Measurements from ENCODE around the gene TJAP1.
"Not testable (repeated sequence)": the region's sequence is repeated elsewhere in the genome, so short reads cannot be mapped to it uniquely, and the experiment has no call there.

The TJAP1 gene

DNA sequence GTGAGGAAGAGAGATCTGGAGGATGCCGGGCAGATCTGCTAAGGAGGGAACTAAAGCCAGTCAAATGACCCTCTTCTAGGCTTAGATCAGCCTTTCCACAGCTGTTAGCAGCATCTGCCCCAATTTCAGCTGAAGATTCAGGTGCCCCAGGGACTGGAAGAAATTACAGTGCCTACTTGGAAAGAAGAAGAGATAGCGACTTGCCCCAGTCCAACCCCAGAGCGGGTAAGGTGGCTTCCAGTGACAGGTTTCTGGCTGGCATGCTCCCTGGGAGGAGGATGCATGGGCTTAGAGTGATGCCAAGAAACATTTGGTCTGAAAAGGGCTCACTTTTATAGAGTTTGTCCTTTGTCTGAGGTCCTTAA lies 620 bp downstream of the TJAP1 start:
- peak overlapping the region; percentile 61 for H3K4me3 ChIP-seq (ENCODE audit: low read depth, low read length)

DNA sequence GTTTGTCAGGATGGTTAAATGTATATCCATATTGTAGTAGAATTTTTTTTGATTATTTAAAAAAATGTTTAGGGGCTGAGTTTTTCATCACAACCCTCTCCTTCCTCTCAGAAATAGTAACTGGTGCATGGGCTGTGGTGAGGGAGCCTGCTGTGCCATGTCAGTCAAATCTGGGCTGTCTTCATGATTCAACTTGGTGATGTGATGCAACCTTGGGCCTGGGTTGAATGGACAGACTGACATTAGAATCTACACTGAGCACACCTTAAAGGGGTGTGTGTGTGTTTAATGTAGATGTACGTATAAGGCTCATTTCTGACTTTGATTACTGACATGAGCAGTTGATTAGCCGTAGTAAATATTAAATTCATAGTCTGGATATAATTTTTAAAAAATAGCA lies 3.7 kb downstream of the TJAP1 start:
- H3K4me3 ChIP-seq (ENCODE audit: low read depth, low read length) = no peak overlapping the region

DNA sequence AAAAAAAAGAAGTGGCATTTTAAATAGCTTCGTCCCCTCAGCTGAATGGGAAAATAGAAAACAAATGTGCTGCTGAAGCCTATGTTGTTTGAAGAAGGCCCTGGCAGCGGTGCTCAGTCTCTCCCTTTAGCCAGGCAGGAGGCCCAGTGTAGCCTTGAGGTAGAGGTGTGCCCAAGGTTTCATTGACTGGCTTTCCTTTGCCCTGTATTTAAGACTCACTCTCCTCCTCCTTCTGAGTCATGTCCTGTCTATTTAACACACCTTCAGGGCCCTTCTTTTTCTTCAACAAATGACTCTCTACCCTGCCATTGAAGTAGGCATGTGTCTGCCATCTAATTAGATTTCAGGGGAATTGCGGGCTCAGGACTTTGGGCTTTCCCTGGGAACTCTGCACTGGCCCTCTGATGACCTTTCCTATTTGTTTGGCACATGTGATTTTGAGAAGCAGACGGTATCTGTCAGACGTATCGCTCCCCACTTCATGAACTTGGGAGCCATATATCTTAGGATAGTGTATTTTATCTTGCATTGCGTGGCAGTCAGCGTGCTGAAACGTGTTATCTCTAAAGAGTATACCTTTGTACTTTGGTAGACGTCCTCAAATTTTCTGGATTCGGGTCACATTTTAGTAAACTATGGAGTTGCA lies 4.3 kb downstream of the TJAP1 start:
- H3K4me3 ChIP-seq (ENCODE audit: low read depth, low read length) = no peak overlapping the region

DNA sequence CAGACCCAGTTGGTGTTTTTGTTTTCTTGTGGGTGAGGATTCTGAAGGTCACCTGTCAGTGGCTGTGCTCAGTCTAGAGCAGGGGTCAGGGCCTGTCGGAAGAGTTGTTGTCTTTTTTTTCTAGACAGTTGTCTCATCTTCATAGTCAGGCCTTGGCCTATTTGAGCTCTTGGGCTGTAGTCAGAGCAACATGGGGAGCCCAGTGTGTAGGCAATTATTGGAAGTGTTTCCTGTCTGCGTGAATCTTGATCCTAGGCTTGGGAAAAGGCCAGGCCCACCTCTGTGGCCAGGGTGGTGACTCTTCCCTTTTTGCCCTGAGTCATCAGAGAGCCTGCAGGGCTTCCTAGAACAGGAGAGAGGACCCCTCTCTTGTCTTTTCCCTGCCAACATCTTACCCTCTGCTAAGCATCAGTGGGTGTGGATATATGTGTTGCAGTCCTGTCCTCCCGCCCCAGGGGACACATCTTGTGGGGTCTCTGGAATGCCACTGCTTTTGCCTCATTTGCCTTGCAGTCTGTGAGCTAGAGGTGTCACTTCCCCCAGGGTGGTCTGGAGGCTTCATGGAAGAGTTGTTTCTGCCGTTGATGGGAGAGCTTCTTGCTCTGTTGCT lies 11.4 kb downstream of the TJAP1 start:
- H3K4me3 ChIP-seq (ENCODE audit: low read depth, low read length) = no peak overlapping the region

DNA sequence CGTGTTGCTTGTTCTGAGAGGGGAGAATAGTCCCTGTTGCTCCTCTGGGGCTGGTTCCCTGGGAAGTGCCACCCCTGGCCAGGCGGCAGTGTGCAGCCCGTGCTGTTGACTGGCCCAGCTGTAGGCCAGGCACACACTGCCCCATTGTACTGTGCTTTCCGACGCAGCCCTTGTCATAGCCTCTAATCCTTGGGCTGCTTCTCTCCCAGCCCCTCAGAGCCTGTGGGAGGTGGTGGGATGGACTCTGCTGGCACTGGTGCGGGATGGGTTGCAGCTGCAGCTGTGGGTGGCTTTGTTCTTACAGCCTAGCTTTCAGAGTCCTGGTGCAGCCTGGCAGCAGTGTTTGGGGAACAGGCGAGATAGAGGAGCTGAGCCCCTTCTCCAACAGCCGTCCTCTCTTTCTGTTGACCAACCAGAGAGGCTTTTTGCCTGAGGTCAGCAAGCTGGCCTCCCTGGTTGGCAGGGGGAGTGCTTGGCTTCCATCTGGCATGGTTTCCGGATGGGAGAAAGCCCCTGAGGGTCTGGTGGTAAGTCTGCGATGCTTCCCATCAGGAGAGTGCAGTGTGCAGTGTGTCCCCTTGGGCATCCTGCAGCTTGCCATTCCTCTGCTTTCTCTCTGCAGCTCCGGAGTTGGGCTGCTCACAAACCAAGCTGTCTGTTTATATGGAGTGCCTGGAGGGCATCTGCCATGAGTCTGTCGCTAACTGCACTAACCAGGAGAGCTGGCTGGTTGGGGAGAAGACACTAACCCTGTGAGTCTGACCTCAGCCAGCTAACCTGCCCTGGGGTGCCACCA lies 12.1 kb downstream of the TJAP1 start:
- no peak overlapping the region for H3K4me3 ChIP-seq (ENCODE audit: low read depth, low read length)

DNA sequence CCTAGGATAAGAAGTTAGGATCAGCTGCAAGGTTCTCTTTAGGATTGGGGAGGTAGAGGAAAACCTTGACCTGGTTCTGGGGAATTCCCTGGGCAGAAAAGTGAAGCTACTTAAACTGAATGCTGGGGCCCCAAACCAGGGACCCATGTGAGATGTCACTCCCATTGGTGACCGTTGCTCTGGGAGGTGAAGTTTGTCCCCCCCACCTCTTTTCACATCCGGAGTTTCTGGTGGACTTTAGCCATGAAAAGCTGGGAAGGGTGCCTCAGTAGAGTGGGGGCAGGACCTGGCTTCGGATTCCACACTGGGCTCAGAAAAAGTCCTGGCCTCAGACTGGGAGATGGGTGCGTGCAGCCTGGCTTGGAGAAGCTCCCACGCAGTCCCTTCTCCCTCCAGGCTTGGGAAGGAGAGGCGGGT lies 13.2 kb downstream of the TJAP1 start:
- H3K4me3 ChIP-seq (ENCODE audit: low read depth, low read length) = no peak overlapping the region

DNA sequence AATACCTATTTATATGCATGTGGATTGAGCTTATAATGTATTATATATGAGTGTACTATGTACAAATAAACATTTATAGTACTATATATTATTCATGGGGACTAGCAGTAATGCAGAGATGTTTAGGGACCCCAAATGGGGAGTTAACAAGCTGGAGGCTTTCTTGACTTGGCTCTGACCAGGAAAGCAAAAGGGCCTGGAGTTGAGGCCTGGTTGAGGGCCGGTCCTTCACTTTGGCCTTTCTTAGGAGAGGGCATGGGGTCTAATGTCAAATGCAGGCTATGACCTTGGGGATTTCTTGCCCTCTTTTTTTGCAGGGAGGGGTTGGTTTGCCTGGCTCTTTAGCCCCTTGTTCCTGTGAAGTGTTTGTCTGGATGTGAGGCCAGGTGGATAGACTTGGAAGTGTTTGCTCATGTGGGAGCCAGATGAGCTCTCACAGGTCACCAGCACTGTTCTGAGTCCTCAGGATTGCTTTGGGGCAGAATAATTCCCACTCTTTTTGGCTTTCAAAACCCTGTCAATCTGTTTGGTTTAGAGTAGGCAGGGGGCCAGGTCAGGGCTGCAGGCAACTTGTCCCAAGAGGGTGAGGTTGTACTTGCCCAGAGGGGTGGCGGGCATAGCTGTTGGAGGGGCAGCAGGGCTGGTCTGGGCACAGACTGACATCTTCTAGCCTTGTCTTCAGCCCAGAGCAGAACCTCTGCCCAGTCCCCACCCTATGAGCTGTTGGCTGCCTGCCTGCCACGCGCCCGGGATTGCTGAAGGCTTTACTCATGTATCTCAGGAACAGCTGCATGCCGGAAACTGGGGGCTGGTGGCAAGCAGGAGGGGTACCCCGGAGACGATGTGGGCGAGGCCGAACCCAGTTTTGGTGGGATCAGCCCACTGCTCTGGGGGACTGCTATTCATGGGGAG lies 14.6 kb downstream of the TJAP1 start:
- no peak overlapping the region for H3K4me3 ChIP-seq (ENCODE audit: low read depth, low read length)

DNA sequence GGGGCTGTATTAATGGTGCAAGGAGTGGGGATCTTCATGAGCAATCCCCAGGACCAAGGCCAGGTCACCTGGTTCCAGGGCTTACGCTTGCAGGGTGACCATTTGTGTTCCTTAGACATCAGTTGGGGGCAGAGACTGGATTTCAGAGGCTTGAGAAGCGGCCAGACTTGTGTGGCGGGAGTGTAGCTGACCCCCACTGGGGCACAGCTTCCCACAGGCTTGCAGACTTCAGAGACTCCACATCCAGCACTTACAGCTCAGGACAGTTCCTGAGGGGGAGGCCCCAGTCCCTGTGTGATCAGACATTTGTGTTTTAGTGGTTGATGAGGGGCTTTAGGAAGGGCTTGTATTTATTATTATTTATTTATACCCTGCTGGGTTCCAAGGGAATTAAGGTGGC lies 15.3 kb downstream of the TJAP1 start:
- no peak overlapping the region for H3K4me3 ChIP-seq (ENCODE audit: low read depth, low read length)

DNA sequence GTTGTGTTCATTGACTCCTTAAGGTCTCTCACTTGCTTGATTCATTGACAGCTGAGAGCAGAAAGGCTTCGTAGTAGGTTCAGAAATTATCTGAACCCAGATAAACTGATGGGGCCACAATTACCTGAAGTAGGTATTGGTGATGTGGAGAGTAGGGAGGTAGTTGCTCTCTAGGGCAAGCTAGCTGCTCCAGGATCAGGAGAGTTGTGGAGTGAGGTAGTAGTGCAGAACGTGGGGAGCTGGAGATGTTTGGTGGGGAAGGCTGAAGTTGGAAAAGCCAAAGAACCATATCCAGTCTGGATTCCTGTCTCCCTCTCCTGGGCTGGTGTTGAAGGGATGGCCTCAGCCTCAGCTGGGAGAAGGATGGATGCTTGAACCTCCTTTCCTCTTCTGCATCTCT lies 15.9 kb downstream of the TJAP1 start:
- no peak overlapping the region for H3K4me3 ChIP-seq (ENCODE audit: low read depth, low read length)

DNA sequence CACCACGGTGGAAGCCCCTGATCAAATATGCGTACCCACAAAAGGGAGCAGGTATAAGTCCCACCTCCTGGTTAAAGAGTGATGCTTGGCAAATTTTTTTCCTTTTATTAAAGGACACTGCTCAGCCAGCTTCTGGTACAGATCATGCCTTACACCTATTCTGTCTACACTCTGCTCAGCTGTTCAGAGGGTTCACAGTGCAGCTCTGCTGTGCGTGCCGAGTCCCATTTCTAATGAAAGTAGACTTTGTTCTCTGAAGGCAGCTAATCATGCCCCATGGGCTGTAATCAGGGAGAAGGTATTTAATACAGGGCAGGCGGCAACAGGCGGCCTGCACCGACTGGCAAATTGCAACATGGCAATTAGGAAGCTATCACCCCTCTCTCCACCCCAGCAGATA lies 16.5 kb downstream of the TJAP1 start:
- no peak overlapping the region for H3K4me3 ChIP-seq (ENCODE audit: low read depth, low read length)

DNA sequence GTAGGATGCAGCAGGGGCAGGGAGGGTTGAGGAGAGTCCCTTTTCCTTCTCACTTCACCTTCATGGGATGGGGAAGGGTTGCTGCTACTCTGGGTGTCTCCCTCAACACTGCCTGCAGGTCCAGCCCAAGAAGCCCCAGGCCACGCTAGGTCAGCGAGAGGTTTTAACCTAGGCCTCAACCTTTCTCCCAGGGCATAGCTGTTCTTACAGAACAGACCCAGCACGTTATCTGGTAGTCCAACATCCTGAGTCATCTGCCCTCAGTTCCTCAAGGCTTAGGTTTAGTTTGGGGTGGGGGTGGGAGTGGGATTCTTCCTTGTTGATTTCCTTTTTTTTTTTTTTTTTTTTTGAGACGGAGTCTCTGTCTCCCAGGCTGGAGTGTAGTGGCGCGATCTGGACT lies 17.0 kb downstream of the TJAP1 start:
- no peak overlapping the region for H3K4me3 ChIP-seq (ENCODE audit: low read depth, low read length)

DNA sequence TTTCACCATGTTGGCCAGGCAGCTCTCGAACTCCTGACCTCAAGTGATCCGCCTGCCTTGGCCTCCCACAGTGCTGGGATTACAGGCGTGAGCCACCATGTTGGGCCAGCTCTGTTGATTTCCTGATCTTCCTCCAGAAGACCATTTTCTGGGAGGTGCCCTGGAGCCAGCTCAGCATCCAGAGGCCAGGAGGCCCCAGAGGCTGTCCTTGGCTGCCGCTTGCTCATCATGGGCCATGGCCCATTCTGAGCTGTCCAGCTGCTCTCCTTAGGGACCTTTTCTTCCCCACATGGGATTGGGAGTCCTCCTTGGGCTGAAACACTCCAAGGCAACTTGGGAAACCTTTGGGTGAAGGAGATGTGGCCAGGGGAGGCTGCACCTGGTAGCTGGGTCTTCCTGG lies 17.4 kb downstream of the TJAP1 start:
- H3K4me3 ChIP-seq (ENCODE audit: low read depth, low read length) = no peak overlapping the region

DNA sequence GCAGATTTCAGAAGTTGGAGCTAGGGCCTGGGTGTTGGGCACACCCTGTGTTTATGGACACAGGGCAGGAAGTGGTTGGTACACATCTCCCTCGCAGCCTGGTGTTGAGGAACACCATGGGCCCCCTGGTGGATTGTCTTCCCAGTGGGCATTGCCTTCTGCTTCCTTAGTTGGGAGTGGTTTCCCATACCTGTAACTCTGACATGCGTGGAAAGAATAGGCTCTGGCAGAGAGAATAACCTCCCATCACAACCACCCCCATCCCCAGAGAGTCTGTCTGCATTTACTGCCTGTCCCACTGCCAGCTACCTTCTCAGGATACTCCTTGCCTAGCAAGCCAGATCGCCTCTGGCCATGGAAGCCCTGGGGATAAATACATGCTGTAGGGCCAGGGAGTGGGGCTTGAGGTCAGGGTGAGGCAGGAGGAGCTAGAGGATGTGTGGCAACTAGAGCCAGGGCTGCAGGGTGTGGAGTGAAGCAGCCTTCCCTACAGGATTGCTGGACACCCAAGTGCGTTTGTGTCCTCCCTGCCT lies 18.1 kb downstream of the TJAP1 start:
- H3K4me3 ChIP-seq (ENCODE audit: low read depth, low read length) = no peak overlapping the region

DNA sequence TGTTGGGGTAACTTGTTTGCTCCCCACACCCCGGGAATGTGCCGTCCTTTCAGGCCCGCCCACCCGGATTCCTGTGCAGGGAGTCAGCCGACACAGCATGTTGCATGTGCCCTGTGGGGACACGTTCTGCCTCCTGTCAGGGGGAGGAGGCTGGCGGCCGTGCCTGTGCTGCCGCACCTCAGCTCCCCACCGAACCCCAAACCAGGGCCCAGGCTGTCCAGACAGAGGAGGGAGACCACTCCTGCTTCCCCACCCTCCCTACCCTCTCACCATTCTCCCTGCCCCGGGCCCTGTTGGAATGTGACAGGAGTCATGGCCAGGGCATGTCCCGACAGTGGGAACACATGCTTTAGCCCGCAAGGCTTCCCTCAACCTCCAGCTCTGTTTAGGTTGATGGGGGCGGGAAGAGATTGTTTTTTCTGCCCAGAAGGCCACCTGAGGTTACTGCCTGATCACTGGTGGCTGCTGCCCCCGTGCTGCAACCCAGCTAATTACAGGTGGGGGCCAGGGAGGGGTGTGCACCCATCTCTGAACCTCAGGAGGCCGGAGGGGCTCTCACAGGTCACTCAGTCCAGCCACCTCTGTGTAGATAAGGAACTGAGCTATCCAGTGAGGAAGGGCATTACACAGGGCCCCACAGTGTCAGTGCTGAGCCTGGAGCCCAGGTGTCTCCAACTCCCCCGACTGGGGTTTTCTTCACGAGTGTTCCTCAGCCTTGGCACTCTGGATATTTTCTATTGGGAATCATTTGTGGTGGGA lies 19.2 kb downstream of the TJAP1 start:
- no peak overlapping the region for H3K4me3 ChIP-seq (ENCODE audit: low read depth, low read length)

DNA sequence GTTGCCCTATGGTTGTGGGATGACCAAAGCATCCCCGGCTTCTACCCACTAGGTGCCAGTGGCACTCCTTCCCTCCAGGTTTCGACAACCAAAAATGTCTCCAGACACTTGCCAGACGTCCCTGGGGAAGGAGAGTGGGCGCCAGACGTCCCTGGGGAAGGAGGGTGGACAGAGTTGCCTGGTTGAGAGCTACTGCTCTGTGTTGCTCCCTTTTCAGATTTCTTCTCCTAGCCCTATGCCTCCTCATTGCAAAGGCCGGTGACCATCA lies 19.7 kb downstream of the TJAP1 start:
- no peak overlapping the region for H3K4me3 ChIP-seq (ENCODE audit: low read depth, low read length)

DNA sequence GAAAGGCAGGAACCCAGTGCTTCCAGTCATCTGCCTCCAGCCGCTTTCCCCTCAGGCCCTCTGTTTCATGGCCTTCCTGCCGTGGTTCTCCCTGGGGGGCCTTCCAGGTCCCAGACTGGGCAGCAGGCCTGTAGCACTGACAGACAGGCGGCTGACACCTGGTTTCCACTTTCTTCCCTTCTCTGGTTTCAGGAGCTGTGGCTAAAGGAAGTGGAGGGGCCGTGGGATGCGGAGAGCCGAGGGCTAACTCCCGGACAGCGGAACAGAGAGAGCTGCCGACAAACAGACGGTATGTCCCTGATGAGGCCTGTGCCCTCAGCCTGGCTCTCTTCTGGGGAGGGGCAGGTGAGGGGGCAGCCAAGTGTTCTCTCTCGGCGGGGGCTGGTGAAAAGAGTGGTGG lies 20.3 kb downstream of the TJAP1 start:
- no peak overlapping the region for H3K4me3 ChIP-seq (ENCODE audit: low read depth, low read length)

DNA sequence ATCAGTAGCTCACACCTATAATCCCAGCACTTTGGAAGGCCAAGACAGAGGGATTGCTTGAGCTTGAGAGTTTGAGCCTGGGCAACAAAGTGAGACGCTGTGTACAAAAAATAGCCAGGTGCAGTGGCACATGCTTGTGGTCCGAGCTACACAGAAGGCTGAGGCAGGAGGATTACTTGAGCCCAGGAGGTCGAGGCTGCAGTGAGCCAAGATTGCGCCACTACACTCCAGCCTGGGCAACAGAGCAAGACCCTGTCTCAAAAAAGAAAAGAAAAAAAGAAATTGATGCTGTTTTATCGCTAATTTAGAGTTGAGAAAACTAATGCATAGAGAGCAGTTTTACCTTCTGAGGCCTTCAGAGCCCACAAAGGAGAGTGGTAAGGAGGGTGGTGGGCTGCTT lies 20.9 kb downstream of the TJAP1 start:
- not testable (repeated sequence) for H3K4me3 ChIP-seq (ENCODE audit: low read depth, low read length)

DNA sequence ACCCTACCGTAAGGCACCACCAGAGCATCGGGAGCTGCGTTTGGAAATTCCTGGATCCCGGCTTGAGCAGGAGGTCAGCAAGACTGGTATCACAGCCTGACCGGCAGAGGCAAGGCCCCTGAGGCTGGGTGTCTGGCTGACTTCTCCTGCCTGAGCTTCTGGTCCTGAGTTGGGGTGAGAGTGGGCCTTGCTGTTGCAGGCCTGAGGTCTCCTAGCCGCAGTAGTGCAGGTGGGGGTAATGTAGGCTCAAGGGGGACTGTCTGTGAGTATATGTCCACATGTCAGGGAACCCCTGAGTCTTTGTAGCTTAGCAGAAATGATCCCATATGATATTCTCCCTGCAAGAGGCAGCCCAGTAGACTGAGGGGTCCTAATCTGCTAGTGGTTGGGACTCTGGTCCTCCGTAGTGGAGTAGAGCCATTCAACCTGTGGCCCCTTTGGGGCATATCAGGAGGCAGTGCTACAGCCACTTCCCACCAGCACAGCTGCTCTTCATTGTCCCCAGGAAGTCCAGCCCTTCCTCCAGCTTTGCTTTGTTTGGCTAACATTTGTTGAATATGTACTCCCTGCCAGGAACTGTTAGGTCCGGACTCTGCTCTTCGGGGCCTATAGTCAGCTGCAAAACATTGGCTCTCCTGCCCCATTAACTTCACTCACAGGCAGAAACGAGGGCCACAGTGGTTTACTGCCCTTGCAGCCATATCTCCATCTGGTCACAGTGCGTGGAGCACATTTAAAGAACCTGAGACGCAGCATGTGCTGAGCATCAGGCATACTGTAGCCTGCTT lies 21.9 kb downstream of the TJAP1 start:
- no peak overlapping the region for H3K4me3 ChIP-seq (ENCODE audit: low read depth, low read length)

DNA sequence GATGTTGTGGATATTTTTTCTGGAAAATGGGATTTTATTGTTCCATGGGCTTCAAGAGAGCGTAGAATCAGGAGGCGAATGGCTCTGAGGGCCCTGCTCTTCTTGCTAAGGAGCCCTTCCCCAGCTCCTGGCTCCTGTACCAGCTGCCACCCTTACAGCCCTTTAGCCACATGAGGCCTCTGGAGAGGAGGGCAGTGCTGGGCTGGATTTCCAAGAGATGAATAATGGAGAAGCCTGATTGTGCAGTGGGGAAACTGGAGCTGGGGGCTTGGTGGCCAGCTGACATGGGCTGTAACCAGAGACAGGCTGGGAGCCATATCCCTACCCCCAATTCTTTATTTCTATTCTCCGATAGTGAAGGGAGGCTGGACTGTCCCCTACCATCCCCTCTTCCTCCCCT lies 23.6 kb downstream of the TJAP1 start:
- no peak overlapping the region for H3K4me3 ChIP-seq (ENCODE audit: low read depth, low read length)

DNA sequence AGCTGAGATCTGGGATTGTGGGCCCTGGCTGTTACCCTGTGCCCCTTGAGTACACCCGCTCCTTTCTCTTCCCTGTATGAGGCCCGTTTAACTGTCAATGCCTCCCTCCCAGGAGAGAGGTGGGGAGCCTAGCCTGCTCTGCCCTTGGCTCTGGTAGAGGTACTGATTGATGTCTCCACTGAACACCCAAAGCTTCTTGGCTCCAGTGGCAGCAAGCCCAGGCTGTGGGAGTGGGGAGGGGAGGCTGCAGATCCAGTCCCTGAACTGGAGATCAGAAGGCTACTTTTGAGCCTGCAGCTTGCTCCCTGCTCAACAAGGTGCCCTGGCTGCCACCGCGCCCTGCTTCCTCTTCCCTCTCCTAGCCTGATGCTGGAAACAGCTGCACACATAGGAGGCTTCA lies 25.3 kb downstream of the TJAP1 start:
- no peak overlapping the region for H3K4me3 ChIP-seq (ENCODE audit: low read depth, low read length)
